ENCODE results near the gene F5. TPM values are rescaled to one million over a fixed set of nuclear protein-coding genes. Genes with fewer than 3 reads are reported as not detected.

Gene F5
- total RNA-seq, 4 donors from 2014 or later, result 0.79 to 3.0 (median 1.8) TPM

- Histone ChIP-seq H3K4me3 (replicated peaks in 1 of 3) (no peak overlapping the region), H3K27ac (no peak overlapping the region), H3K9me3 (no peaks in the 10 kb centered on the region), H3K36me3 (no peaks in the 10 kb centered on the region), H3K4me1 (no peaks in the 10 kb centered on the region), H3K27me3 (no peaks in the 10 kb centered on the region)
- 84 to 85% methylated on average over 3 of the region's 3 CpGs for WGBS, 2 donors
- intact Hi-C loops (cut with DNase I), result no loop called here
- no peak for DNase-seq
- no peak for TF ChIP-seq CTCF (IDR thresholded peaks at IDR 0.05)
Measured at GRCh38 chr1:169571450-169571849, 14.8 kb downstream of the F5 start.

- intact Hi-C loops (cut with DNase I), result no loop called here
Measured at GRCh38 chr1:169570172-169570574, 16.1 kb downstream of the F5 start.

GRCh38 chr1:169568497-169568896, 17.8 kb downstream of the F5 start:
- TF ChIP-seq POLR2A (IDR thresholded peaks at IDR 0.05), result no peak
- no peak for TF ChIP-seq CTCF (IDR thresholded peaks at IDR 0.05)
- Histone ChIP-seq H3K27ac (no peak overlapping the region), H3K4me1 (no peaks in the 10 kb centered on the region), H3K36me3 (no peaks in the 10 kb centered on the region), H3K9me3 (no peaks in the 10 kb centered on the region), H3K27me3 (no peaks in the 10 kb centered on the region), H3K4me3 (replicated peaks in 1 of 3) (no peak overlapping the region)
- intact Hi-C loops (cut with DNase I), result no loop called here
- DNase-seq, result no peak
- WGBS, 2 donors, result 49 to 53% methylated on average over 1 of the region's 1 CpG

More at GRCh38 chr1:169570172-169570574, 16.1 kb downstream of the F5 start:
- Histone ChIP-seq H3K27me3 (no peaks in the 10 kb centered on the region), H3K4me1 (no peaks in the 10 kb centered on the region), H3K27ac (no peak overlapping the region), H3K9me3 (no peaks in the 10 kb centered on the region), H3K36me3 (no peaks in the 10 kb centered on the region), H3K4me3 (replicated peaks in 1 of 3) (no peak overlapping the region)
- WGBS, 2 donors, result 23 to 38% methylated on average over 1 of the region's 1 CpG
- no peak for DNase-seq
- TF ChIP-seq CTCF (IDR thresholded peaks at IDR 0.05), result no peak
- no peak for TF ChIP-seq POLR2A (IDR thresholded peaks at IDR 0.05)

GRCh38 chr1:169565335-169566271, 20.7 kb downstream of the F5 start:
- Histone ChIP-seq H3K27me3 (no peaks in the 10 kb centered on the region), H3K9me3 (no peaks in the 10 kb centered on the region), H3K4me1 (no peaks in the 10 kb centered on the region), H3K27ac (no peak overlapping the region), H3K36me3 (no peaks in the 10 kb centered on the region), H3K4me3 (replicated peaks in 1 of 3) (no peak overlapping the region)
- TF ChIP-seq POLR2A (IDR thresholded peaks at IDR 0.05) (no peak), CTCF (IDR thresholded peaks at IDR 0.05) (no peak)
- no peak for DNase-seq
- intact Hi-C loops (cut with DNase I), result no loop called here
- WGBS, 2 donors, result 87 to 91% methylated on average over 3 of the region's 3 CpGs

- Histone ChIP-seq H3K9me3 (no peaks in the 10 kb centered on the region), H3K36me3 (no peaks in the 10 kb centered on the region), H3K27me3 (no peaks in the 10 kb centered on the region), H3K4me1 (no peaks in the 10 kb centered on the region), H3K27ac (no peak overlapping the region), H3K4me3 (replicated peaks in 1 of 3) (no peak overlapping the region)
- intact Hi-C loops (cut with DNase I), result no loop called here
- TF ChIP-seq CTCF (IDR thresholded peaks at IDR 0.05), result no peak
- no peak for TF ChIP-seq POLR2A (IDR thresholded peaks at IDR 0.05)
- DNase-seq, result no peak
Measured at GRCh38 chr1:169563650-169564049, 22.6 kb downstream of the F5 start.
